ENCODE results near the gene TBL1Y. TPM values are rescaled to one million over a fixed set of nuclear protein-coding genes. Genes with fewer than 3 reads are reported as not detected.

Gene TBL1Y
- total and polyA plus RNA-seq, 10 donors = not detected

GRCh38 chrY:6921061-6921460, 10.6 kb downstream of the TBL1Y start:
- no peak for DNase-seq
- no peak overlapping the region for H3K4me3 ChIP-seq
- no peaks in the 10 kb centered on the region for H3K4me1 ChIP-seq
- H3K27ac ChIP-seq = no peak overlapping the region
- WGBS, 5 donors = 56 to 85% (median 83%) methylated on average over 2 of the region's 2 CpGs; no CpG with 5 or more reads in 2 of the 5 donors
- no peaks in the 10 kb centered on the region for H3K9me3 ChIP-seq
- intact Hi-C loops (cut with DNase I; ENCODE audit: low total_unique reads) = no loop called here
- H3K36me3 ChIP-seq = no peaks in the 10 kb centered on the region
- H3K27me3 ChIP-seq (replicated peaks in 1 of 7) = no peaks in the 10 kb centered on the region
- TF ChIP-seq CTCF (IDR thresholded peaks at IDR 0.05 in 8 of 11, conservative IDR thresholded peaks at IDR 0.05 in 3 of 11) (no peak), POLR2AphosphoS5 (IDR thresholded peaks at IDR 0.05) (no peak), POLR2A (IDR thresholded peaks at IDR 0.05) (no peak)

- no peak for TF ChIP-seq POLR2A (IDR thresholded peaks at IDR 0.05)
- TF ChIP-seq POLR2AphosphoS5 (IDR thresholded peaks at IDR 0.05) = no peak
- no peaks in the 10 kb centered on the region for H3K9me3 ChIP-seq
- no peak overlapping the region for H3K27ac ChIP-seq
- intact Hi-C loops (cut with DNase I; ENCODE audit: low total_unique reads) = no loop called here
- no peak for DNase-seq
- H3K4me3 ChIP-seq = no peak overlapping the region
- H3K4me1 ChIP-seq = no peaks in the 10 kb centered on the region
- 72 to 84% (median 81%) methylated on average over 4 of the region's 4 CpGs; no CpG with 5 or more reads in 2 of the 5 donors for WGBS, 5 donors
- no peaks in the 10 kb centered on the region for H3K27me3 ChIP-seq (replicated peaks in 1 of 7)
- H3K36me3 ChIP-seq = no peaks in the 10 kb centered on the region
Observed at GRCh38 chrY:6928265-6928664, 17.8 kb downstream of the TBL1Y start.

GRCh38 chrY:6929237-6929636, 18.7 kb downstream of the TBL1Y start:
- Histone ChIP-seq H3K36me3 (no peaks in the 10 kb centered on the region), H3K27ac (no peak overlapping the region), H3K4me1 (no peaks in the 10 kb centered on the region), H3K9me3 (no peaks in the 10 kb centered on the region), H3K4me3 (no peak overlapping the region), H3K27me3 (replicated peaks in 1 of 7) (no peaks in the 10 kb centered on the region)
- WGBS, 5 donors = 74 to 88% (median 80%) methylated on average over 1 of the region's 1 CpG; no CpG with 5 or more reads in 2 of the 5 donors
- DNase-seq = no peak
- intact Hi-C loops (cut with DNase I; ENCODE audit: low total_unique reads) = no loop called here
- TF ChIP-seq CTCF (IDR thresholded peaks at IDR 0.05 in 8 of 11, conservative IDR thresholded peaks at IDR 0.05 in 3 of 11) (no peak), POLR2AphosphoS5 (IDR thresholded peaks at IDR 0.05) (no peak), POLR2A (IDR thresholded peaks at IDR 0.05) (no peak)

- Histone ChIP-seq H3K27me3 (replicated peaks in 1 of 7) (no peaks in the 10 kb centered on the region), H3K27ac (no peak overlapping the region)
Observed at GRCh38 chrY:6931779-6932396, 21.4 kb downstream of the TBL1Y start.

More at GRCh38 chrY:6931779-6932396, 21.4 kb downstream of the TBL1Y start:
- no peaks in the 10 kb centered on the region for H3K9me3 ChIP-seq
- no peaks in the 10 kb centered on the region for H3K4me1 ChIP-seq
- no peaks in the 10 kb centered on the region for H3K36me3 ChIP-seq
- TF ChIP-seq CTCF (IDR thresholded peaks at IDR 0.05 in 8 of 11, conservative IDR thresholded peaks at IDR 0.05 in 3 of 11) = no peak
- TF ChIP-seq POLR2A (IDR thresholded peaks at IDR 0.05) = no peak
- TF ChIP-seq POLR2AphosphoS5 (IDR thresholded peaks at IDR 0.05) = no peak
- DNase-seq = no peak
- intact Hi-C loops (cut with DNase I; ENCODE audit: low total_unique reads) = no loop called here
- WGBS, 5 donors = 91 to 94% (median 91%) methylated on average over 4 of the region's 4 CpGs; no CpG with 5 or more reads in 2 of the 5 donors
- H3K4me3 ChIP-seq = no peak overlapping the region
